Thoracic aorta (tissue), 2 donors: ENCODE measurements around the gene KTN1. TPM values are rescaled to one million over a fixed set of nuclear protein-coding genes. Genes with fewer than 3 reads are reported as not detected.

Experiments
- ATAC-seq: fragments of 150-250 bp; one replicate; pipeline ENCODE4 v1.8.0; 2017; ENCODE audit warnings: low read depth; ENCODE audit not compliant: insufficient number of reproducible peaks, low FRiP score
- DNase-seq: peaks from one replicate; pipeline ENCODE4 v3.0.0-alpha.2; 2020; ENCODE audit warnings: low spot score
- H3K27ac ChIP-seq, 2 donors: fragments of 200-600 bp; sonication (generic); 1 replicate in 1 of 2; 2 replicates in 1 of 2; pipeline ENCODE4 v1.5.1; 2016; ENCODE audit warnings: mild to moderate bottlenecking in 2 of 2, moderate library complexity in 2 of 2
- H3K27me3 ChIP-seq: fragments of 200-600 bp; sonication (generic); replicated peaks from 2 replicates; pipeline ENCODE4 v1.6.0; 2016; ENCODE audit warnings: mild to moderate bottlenecking; ENCODE audit not compliant: insufficient read depth
- H3K36me3 ChIP-seq: fragments of 200-600 bp; sonication (generic); one replicate; pipeline ENCODE4 v1.5.1; 2016
- H3K4me1 ChIP-seq, 2 donors: fragments of 200-600 bp; sonication (generic); 1 replicate in 1 of 2; 2 replicates in 1 of 2; pipeline versions ENCODE4 v1.5.1 to v1.6.0; 2016; ENCODE audit warnings: low read depth in 2 of 2, mild to moderate bottlenecking in 1 of 2; ENCODE audit not compliant: control insufficient read depth in 1 of 2
- H3K4me3 ChIP-seq: fragments of 200-600 bp; sonication (generic); 2 replicates; pipeline ENCODE4 v1.5.1; 2016; ENCODE audit warnings: mild to moderate bottlenecking
- H3K9me3 ChIP-seq: fragments of 200-600 bp; sonication (generic); 2 replicates; pipeline ENCODE4 v1.5.1; 2016
- total RNA-seq, 2 donors: library from RNA; depleted of rRNA; stranded (reverse); fragments of >200 nt; gene quantifications; one replicate each; pipeline versions ENCODE4 v1.1.0 to v1.2.3, GENCODE V29; 2016
- TF ChIP-seq, protein P1 (sequence below): fragments of 200-600 bp; sonication (generic); IDR thresholded peaks from one replicate; pipeline ENCODE4 v1.5.1; 2019; ENCODE audit warnings: antibody characterized with exemption

KTN1 gene
- total RNA-seq, 2 donors from 2014 or later, result 122 to 173 TPM

- no peak overlapping the region for H3K4me3 ChIP-seq
- no peak overlapping the region for H3K27ac ChIP-seq
- H3K9me3 ChIP-seq, result no peaks in the 10 kb centered on the region
- H3K4me1 ChIP-seq, result no peaks in the 10 kb centered on the region
- ATAC-seq (no peak), DNase-seq (no peak)
- peaks cover 46% of the 10 kb centered on the region for H3K36me3 ChIP-seq
- H3K27me3 ChIP-seq, result no peaks in the 10 kb centered on the region
- TF ChIP-seq, protein P1, sequence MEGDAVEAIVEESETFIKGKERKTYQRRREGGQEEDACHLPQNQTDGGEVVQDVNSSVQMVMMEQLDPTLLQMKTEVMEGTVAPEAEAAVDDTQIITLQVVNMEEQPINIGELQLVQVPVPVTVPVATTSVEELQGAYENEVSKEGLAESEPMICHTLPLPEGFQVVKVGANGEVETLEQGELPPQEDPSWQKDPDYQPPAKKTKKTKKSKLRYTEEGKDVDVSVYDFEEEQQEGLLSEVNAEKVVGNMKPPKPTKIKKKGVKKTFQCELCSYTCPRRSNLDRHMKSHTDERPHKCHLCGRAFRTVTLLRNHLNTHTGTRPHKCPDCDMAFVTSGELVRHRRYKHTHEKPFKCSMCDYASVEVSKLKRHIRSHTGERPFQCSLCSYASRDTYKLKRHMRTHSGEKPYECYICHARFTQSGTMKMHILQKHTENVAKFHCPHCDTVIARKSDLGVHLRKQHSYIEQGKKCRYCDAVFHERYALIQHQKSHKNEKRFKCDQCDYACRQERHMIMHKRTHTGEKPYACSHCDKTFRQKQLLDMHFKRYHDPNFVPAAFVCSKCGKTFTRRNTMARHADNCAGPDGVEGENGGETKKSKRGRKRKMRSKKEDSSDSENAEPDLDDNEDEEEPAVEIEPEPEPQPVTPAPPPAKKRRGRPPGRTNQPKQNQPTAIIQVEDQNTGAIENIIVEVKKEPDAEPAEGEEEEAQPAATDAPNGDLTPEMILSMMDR, result no peak
Observed at GRCh38 chr14:55638665-55639064, 58.7 kb downstream of the KTN1 start.

GRCh38 chr14:55641290-55641689 is 61.3 kb downstream of the KTN1 start:
- DNase-seq (no peak), ATAC-seq (no peak)
- H3K4me3 ChIP-seq, result no peak overlapping the region
- peaks cover 0 to 15% of the 10 kb centered on the region in 2 donors for H3K4me1 ChIP-seq
- H3K36me3 ChIP-seq, result peaks cover 37% of the 10 kb centered on the region
- no peaks in the 10 kb centered on the region for H3K9me3 ChIP-seq
- no peak overlapping the region for H3K27ac ChIP-seq
- TF ChIP-seq, protein P1, result no peak
- no peaks in the 10 kb centered on the region for H3K27me3 ChIP-seq

GRCh38 chr14:55641954-55642353 is 61.9 kb downstream of the KTN1 start:
- DNase-seq, result no peak
- TF ChIP-seq, protein P1, result no peak
- Histone ChIP-seq H3K4me1 (peaks cover 0 to 15% of the 10 kb centered on the region in 2 donors), H3K9me3 (no peaks in the 10 kb centered on the region), H3K27ac (no peak overlapping the region), H3K36me3 (peaks cover 32% of the 10 kb centered on the region), H3K27me3 (no peaks in the 10 kb centered on the region), H3K4me3 (no peak overlapping the region)
- no peak for ATAC-seq

GRCh38 chr14:55645145-55645544 is 65.1 kb downstream of the KTN1 start:
- Histone ChIP-seq H3K36me3 (peaks cover 28% of the 10 kb centered on the region), H3K27ac (no peak overlapping the region), H3K27me3 (no peaks in the 10 kb centered on the region), H3K4me3 (no peak overlapping the region), H3K4me1 (peaks cover 0 to 15% of the 10 kb centered on the region in 2 donors), H3K9me3 (no peaks in the 10 kb centered on the region)
- DNase-seq (no peak), ATAC-seq (no peak)
- TF ChIP-seq, protein P1, result no peak

GRCh38 chr14:55645845-55646832 is 66.1 kb downstream of the KTN1 start:
- no peak for ATAC-seq
- DNase-seq, result no peak
- Histone ChIP-seq H3K9me3 (no peaks in the 10 kb centered on the region), H3K27me3 (no peaks in the 10 kb centered on the region), H3K36me3 (peaks cover 29% of the 10 kb centered on the region), H3K4me1 (peaks cover 0 to 15% of the 10 kb centered on the region in 2 donors), H3K27ac (no peak overlapping the region), H3K4me3 (no peak overlapping the region)
- TF ChIP-seq, protein P1, result no peak
